GM19023 (cell line): ENCODE data around the gene KXD1.
A peak's percentile ranks its signal among the peaks of the same experiment; 100 is the strongest.
"Not testable (repeated sequence)": the region's sequence is repeated elsewhere in the genome, so short reads cannot be mapped to it uniquely, and the experiment has no call there.

Experiments used
- ATAC-seq: cut with Tn5 transposase; IDR thresholded peaks from one replicate; pipeline ENCODE4 v1.9.1; 2021; ENCODE audit warnings: mild to moderate bottlenecking, moderate library complexity; ENCODE audit not compliant: unreplicated experiment

Gene KXD1

GRCh38 chr19:18533058-18533457, 24.6 kb upstream of the KXD1 start:
- no peak for ATAC-seq

- no peak for ATAC-seq
These were observed 21.2 kb upstream of the KXD1 start for GRCh38 chr19:18536475-18536874.

- no peak for ATAC-seq
These were observed 20.2 kb upstream of the KXD1 start for GRCh38 chr19:18537431-18537830.

DNA sequence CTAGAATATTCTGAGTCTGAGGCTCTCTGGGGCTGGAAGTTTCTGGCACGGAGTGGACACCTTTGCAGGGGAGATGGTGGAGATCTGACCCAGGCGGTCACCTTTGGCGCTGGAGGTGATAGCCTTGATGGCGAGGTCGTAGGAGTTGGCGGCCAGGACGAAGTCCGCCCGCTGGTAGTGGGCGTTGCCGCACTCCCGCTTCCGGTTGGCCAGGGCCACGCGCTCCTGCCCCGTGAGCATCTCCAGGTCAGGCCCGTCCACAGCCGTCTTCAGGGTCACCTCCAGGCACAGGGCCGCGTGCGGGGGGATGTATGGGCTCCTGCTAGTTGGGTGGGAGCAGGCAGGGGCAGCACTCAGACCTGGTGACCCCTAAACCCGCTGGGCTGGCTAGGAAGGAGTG, 19.6 kb upstream of the KXD1 start:
- ATAC-seq: no peak

DNA sequence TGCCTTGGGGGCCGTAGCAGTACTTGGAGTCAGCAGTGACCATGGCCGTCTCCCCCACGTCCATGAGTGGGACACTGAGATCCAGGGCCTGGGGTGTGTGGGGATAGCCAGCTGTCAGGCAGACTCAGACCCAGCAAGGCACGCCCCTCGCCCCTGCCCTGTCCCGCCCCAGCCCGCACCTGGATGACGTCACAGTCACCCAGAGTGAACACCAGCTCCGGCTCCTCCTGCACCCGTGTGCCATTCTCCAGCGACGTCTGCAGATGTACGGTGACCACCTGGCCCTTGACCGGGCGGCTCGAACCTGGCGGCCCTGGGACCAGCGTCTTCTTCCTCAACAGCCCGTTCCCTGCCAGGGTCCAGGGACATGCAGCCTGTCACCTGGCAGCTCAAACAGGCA, 18.3 kb upstream of the KXD1 start:
- no peak for ATAC-seq

- not testable (repeated sequence) for ATAC-seq
These were observed 17.5 kb upstream of the KXD1 start for GRCh38 chr19:18540200-18540599.

GRCh38 chr19:18541258-18541991, 16.2 kb upstream of the KXD1 start:
- no peak for ATAC-seq

GRCh38 chr19:18541992-18542940, 15.4 kb upstream of the KXD1 start:
- ATAC-seq: no peak

DNA sequence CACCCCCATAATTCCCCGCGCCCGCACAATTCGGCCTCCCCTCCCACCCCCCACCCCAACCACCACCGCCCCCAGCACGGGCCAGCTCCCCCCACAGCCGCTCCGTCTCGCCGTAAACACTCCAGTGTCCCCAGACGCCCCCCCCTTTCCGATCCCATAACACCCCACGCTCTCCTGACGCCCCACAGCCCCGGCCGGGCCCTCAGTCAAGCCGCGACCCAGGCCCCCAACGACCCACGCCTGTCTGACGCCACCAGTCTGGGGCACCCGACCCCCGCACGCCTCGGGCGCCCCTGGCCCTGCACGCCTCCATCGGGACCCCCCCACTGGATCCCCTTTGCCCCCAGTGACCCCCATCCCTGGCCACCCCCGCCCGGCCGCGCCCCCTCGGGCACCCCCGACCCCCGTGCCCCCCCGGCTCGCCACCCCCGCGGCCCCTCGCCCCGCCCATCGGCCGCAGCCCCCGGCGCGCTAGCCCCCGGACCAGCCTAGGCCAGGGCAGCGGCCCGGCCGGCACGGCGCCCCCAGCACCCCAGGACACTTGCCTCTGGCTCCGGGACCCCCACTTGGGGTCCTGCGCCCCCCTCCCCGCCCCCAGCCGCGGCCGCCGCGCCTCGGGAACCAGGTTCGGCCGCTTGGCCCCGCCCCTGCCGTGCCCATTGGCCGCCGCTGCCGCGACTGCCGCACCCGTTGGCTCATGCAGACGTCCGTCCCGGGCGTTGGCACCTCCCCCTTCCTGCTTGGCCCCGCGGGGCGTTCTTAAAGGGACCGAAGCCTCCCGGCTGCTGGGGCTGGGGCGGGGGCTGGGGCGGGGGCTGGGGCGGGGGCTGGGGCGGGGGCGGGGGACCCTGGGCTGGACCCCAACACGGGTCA, 14.5 kb upstream of the KXD1 start, which contains the start of gene FKBP8:
Gene FKBP8 (minus strand): TSS at position 633 of the 873 bp plus-strand sequence. CDS start 1,603 bp downstream, outside the sequence.
- ATAC-seq: peak; percentile 92

DNA sequence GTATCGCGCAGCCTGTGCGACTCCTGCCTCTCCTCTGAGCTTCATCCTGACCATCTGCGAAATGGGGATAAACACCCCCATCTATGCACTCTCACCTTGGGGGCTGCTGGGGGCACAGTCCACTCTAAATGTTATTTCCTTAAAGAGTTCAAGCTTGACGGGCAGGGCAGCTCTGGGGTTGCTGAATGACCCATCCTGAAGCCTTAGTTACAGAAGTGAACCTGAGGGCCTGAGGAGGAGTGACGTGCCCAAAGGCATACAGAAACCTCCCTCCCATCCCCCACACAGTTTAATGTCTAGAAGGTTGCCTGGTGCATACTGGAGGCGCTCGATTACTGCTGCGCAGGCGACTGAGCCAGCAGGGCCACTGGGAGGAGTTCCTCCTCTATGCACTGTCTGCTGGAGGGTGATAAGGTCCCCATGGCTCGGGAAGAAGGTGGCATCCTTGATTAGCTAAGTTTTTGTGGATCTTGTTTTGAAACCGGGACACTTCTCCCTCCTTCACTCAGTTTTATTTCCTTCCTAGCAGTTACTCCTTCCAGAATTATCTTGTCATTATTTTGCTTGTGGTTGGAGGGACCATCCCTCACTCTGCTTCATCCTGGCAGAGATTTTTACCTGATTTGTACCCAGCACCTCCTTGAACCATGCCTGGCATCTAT, 13.7 kb upstream of the KXD1 start:
- ATAC-seq: peak; percentile 47

GRCh38 chr19:18551631-18552030, 6.0 kb upstream of the KXD1 start:
- no peak for ATAC-seq

DNA sequence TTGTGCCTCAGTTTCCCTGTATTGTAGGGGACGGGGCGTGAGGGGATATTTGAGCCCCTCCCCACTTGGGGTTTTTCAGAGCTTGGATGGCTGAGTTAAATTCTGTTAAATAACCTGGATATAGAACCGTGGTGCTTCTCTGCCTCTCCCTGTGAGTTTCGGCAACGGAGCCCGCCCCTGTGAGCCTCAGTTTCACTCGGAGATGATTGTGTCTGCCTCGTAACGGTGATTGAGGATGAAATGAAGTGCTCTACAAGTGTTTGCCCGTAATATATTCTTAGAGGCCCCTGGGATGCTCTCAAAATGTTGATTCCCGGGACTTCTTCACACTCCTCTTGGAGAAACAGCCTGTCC, 509 bp downstream of the KXD1 start:
- ATAC-seq: no peak

GRCh38 chr19:18558604-18559003, 934 bp downstream of the KXD1 start:
- ATAC-seq: no peak

- ATAC-seq: no peak
These were observed 2.0 kb downstream of the KXD1 start for GRCh38 chr19:18559685-18560084.

- no peak for ATAC-seq
These were observed 4.4 kb downstream of the KXD1 start for GRCh38 chr19:18562086-18562485.

GRCh38 chr19:18566953-18567352, 9.3 kb downstream of the KXD1 start:
- no peak for ATAC-seq

DNA sequence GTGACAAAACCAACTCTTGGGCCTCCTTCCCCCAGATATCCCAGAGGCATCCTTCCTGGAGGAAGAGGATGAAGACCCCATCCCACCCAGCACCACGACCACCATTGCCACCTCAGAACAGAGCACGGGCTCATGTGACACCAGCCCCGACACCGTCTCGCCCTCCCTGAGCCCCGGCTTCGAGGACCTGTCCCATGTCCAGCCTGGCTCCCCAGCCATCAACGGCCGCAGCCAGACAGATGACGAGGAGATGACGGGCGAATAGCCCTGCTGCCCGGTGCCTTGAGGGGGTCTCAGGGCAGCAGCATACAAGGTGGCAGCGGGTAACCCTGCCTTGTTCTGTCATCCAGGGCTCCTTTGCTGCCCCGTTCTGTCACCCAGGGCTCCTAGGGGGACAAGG, 10.7 kb downstream of the KXD1 start:
- ATAC-seq: no peak

- ATAC-seq: peak; percentile 87
These were observed 14.1 kb downstream of the KXD1 start, which contains the start of gene UBA52 for GRCh38 chr19:18571564-18572344. Gene UBA52, plus strand, starts transcription at chr19:18571857. Its CDS starts 1,444 bp downstream, at chr19:18573301.

DNA sequence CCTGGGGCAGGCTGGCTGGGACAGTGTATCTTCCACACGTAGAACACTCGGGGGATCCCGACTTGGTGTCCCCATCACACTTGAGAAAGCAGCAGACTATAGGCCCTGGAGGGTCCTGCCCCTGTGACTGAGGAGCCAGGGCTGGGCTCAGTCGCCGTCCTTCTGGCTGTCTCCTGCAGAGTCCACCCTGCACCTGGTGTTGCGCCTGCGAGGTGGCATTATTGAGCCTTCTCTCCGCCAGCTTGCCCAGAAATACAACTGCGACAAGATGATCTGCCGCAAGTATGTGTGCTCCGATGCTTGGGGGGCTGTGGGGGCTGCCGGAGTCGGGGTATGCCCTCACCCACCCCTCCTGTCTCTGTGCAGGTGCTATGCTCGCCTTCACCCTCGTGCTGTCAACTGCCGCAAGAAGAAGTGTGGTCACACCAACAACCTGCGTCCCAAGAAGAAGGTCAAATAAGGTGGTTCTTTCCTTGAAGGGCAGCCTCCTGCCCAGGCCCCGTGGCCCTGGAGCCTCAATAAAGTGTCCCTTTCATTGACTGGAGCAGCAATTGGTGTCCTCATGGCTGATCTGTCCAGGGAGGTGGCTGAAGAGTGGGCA, 17.1 kb downstream of the KXD1 start:
- no peak for ATAC-seq
